Stimulated activated CD4-positive, alpha-beta T cell treated with anti-CD3 and anti-CD28 coated beads, Interleukin-4, amount 100 ng/mL, for 24 hours (primary cell): ENCODE data around the gene FN1.

Source experiments
- DNase-seq: peaks from one replicate; pipeline ENCODE4 v3.0.0-alpha.2; 2020

The FN1 gene

GRCh38 chr2:215441560-215442400 lies 5.9 kb upstream of the FN1 start:
- no peak for DNase-seq

GRCh38 chr2:215439980-215440512 lies 4.2 kb upstream of the FN1 start:
- no peak for DNase-seq

DNA sequence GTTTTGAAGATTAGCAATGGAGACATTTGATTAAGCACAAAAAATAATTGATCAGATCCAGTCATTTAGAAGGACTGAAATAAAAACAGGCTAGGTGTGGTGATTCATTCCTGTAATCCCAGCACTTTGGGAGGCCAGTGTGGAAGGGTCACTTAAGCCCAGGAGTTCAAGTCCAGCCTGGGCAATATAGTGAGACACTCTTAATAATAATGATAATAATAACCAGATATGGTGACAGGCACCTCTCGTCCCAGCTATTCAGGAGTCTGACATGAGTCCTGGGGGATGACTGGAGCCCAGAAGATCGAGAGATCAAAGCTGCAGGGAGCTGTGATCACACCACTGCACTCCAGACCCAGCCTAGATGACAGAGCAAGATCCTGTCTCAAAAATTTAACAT lies 3.5 kb upstream of the FN1 start:
- DNase-seq: no peak

GRCh38 chr2:215437614-215438013 lies 1.7 kb upstream of the FN1 start:
- no peak for DNase-seq

DNA sequence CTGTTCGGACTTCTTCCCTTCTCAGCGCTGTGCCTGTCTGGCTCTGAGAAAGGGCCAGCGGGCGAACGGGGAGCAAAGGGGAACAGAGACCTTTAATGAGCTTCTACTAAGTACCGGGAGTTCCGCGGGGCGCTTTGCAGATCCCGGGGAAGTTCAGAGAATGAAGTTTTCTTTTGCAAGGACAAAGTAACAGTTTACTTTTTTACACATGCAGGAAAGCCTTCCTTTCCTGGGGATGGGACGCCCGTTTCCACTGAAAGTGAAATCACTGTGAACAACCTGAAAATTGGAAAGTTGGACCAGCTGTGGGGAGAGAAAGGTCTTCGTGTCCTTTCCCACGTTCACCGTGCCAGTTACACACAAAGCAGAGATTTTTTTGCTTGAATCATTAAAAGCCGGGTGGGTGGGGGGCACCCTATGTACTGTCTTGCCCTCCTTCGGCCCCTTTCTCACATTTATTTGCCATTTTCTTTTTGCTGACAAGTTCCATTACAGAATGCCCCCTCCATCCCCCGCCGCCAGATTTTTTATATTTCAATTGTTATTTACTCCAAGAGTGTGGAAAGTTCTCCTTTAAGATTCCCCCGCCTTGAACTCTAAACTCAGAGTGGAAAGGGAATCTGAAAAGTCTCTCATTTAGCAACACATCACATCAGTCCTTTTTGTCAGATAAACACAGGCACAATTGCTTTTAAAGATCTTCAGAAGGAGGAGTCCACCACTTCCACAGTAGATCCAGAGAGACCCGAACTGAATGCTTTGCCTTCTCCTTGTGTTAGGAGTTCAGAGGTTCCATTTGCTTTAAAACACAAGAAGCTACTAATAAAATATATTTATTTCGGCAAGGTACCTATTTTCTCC lies 1.1 kb upstream of the FN1 start:
- DNase-seq: no peak

- peak; percentile 4 for DNase-seq
Measured at GRCh38 chr2:215435280-215435869, 493 bp downstream of the FN1 start.

GRCh38 chr2:215434447-215435279 lies 1.2 kb downstream of the FN1 start:
- no peak for DNase-seq

- no peak for DNase-seq
Measured at GRCh38 chr2:215432759-215433594, 2.9 kb downstream of the FN1 start.

GRCh38 chr2:215431778-215432758 lies 3.8 kb downstream of the FN1 start:
- no peak for DNase-seq

GRCh38 chr2:215431290-215431689 lies 4.6 kb downstream of the FN1 start:
- DNase-seq: no peak

DNA sequence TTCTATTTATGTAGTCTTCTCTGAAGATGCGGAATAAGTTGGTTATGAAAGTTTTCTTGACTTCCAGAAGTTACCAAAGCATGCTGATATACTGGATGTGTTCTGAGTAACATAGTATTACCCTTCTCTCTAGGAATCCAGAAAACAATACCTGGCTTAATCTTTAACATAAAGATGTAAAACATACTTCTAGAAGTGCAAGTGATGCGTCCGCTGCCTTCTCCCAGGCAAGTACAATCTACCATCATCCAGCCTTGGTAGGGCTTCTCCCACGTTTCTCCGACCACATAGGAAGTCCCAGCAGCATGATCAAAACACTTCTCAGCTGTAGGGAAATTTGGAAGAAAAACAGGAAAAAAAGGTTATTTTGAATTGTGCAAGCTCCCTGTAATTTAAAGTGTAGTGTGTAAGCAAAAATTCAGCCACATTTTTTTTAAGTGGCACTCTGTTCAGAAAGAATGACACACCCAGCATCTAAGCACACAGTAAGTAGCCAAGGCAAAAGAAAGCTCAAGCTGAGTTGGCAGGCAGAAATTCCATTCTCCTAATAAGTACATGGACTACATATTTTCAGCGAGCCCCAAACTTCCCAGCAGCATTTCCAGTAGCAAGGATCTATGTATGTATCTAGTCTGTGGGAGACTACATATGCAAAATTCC lies 5.2 kb downstream of the FN1 start:
- no peak for DNase-seq

GRCh38 chr2:215429424-215429823 lies 6.4 kb downstream of the FN1 start:
- DNase-seq: no peak

GRCh38 chr2:215428060-215428910 lies 7.6 kb downstream of the FN1 start:
- DNase-seq: no peak

DNA sequence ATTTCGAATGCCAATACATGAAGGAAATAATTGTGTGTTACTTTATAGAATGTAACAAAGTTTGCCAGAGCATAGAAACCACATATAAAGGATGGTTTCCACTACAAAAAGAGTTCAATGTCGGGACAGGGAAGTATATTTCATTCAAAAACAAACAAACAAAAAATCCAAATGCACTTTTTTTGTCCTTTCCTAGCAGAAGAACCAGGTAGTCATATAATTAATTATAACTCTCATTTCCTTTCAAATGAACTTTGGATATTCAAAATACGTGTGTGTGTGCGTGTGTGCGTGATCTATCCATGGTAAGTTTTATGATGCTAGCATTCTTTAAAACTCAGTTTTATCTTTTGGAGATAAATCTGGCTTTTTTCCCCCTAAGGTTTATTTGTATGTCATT lies 8.3 kb downstream of the FN1 start:
- DNase-seq: no peak

DNA sequence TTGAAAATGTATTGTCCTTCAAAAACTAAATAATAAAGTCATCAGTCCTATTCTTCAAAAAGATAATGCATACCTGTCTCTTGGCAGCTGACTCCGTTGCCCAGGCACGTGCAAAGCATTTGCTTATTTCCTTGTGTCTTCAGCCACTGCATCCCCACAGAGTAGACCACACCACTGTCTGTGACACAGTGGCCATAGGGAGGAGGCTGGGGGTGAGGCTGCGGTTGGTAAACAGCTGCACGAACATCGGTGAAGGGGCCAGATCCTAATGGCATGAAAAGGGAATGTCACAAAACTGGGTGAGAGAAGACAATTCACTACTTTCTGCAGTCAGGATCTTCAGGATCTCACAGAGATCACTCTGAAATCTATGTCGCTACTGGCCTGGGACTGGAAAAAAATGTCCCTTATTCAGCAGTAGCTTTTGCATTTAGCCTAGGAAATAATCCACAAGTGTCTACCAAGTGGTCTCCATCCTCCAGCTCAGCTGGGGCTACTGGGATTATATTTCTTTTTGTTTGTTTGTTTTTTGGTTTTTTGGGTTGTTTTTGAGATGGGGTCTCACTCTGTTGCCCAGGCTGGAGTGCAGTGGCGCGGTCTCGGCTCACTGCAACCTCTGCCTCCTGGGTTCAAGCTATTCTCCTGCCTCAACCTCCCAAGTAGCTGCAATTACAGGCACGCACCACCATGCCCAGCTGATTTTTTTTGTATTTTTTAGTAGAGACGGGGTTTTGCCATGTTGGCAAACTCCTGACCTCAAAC lies 10.7 kb downstream of the FN1 start:
- DNase-seq: no peak

DNA sequence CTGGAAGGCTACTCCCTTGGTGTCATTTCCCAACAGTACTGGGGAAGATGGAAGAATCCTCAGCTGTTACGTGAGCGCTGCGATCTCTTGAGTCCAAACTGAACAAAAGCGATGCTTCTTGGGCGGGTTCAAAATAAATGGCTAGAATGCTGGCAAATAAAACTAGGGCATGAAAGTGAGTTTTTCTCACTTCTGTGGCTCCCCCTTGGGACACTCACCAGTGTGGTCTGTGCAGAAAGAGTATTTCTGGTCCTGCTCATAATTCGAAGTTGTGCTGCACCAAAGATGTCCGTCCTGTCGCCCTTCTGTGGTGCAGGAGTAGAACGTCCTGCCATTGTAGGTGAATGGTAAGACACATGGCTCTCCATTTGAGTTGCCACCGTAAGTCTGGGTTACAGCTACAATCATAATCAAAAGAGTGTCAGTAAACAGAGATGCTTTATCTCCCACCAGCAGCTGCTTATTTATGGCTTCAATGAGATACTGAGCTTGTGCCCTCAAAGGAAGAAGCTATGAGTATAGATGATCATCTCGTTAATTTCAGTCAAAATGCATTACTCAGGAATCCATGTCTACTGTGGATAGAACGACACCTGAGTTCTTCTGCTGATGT lies 11.8 kb downstream of the FN1 start:
- DNase-seq: no peak

DNA sequence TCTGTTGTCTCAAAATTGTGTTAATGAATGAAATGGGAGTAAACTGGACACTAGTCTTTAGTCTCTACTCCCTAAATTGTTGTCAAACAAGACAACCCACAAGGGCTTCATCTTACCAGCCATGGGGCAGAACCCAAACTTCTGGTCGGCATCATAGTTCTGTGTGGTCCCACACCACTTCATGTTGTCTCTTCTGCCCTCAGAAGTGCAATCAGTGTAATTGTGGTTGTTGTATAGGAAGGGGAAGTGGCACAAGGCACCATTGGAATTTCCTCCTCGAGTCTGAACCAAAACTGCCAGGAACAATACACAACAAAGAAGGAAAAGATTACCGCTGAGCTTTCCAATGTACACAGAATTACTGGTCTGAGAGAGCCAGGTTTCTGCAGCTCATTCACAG lies 12.6 kb downstream of the FN1 start:
- DNase-seq: no peak
